ENCODE results near the gene ATP6V1D. TPM values are rescaled to one million over a fixed set of nuclear protein-coding genes. Genes with fewer than 3 reads are reported as not detected.

ATP6V1D gene
- total and polyA plus RNA-seq, 2 donors (not counting 1 experiment from before 2014, with no cell fraction given): 91.5 to 120 TPM

GRCh38 chr14:67373347-67373746, 13.7 kb upstream of the ATP6V1D start:
- no peak overlapping the region for H2AFZ ChIP-seq (ENCODE audit: low read length)
- H3K9me3 ChIP-seq (ENCODE audit: control insufficient read depth, insufficient read depth, low read depth, low read length): no peaks in the 10 kb centered on the region
- peak in 1 of 2 donors; percentile 14 for DNase-seq (ENCODE audit: low read depth in 2 of 2)
- H3K36me3 ChIP-seq (ENCODE audit: control insufficient read depth, insufficient read depth, low read length): peaks cover 9% of the 10 kb centered on the region
- H4K20me1 ChIP-seq (ENCODE audit: control insufficient read depth, extremely low read depth, insufficient read depth, low read length): no peaks in the 10 kb centered on the region
- H3K4me1 ChIP-seq (ENCODE audit: control insufficient read depth, extremely low read depth, insufficient read depth, low read length): no peaks in the 10 kb centered on the region
- TF ChIP-seq EZH2 (IDR thresholded peaks at IDR 0.05; ENCODE audit: low read length, missing control alignments): no peak
- TF ChIP-seq CTCF (conservative IDR thresholded peaks at IDR 0.05 in 1 of 2, IDR thresholded peaks at IDR 0.05 in 1 of 2; ENCODE audit: low read depth in 1 of 2, low read length in 2 of 2): no peak
- no peak overlapping the region for H3K4me3 ChIP-seq (replicated peaks in 1 of 4; ENCODE audit: control extremely low read depth in 1 of 4, insufficient read depth in 1 of 4, low read depth in 3 of 4, low read length in 4 of 4)
- no peak overlapping the region for H3K4me2 ChIP-seq (ENCODE audit: extremely low read depth, insufficient read depth, low read length)
- peaks cover 11% of the 10 kb centered on the region for H3K79me2 ChIP-seq (ENCODE audit: control insufficient read depth, insufficient read depth, low read length)
- no peaks in the 10 kb centered on the region for H3K27me3 ChIP-seq (ENCODE audit: control insufficient read depth, insufficient read depth, low read length)
- no peak overlapping the region for H3K9ac ChIP-seq (ENCODE audit: insufficient read depth, low read length)
- H3K27ac ChIP-seq (ENCODE audit: insufficient read depth, low read length): no peak overlapping the region

GRCh38 chr14:67372833-67373232, 13.2 kb upstream of the ATP6V1D start:
- no peaks in the 10 kb centered on the region for H3K4me1 ChIP-seq (ENCODE audit: control insufficient read depth, extremely low read depth, insufficient read depth, low read length)
- H3K36me3 ChIP-seq (ENCODE audit: control insufficient read depth, insufficient read depth, low read length): peaks cover 11% of the 10 kb centered on the region
- TF ChIP-seq CTCF (conservative IDR thresholded peaks at IDR 0.05 in 1 of 2, IDR thresholded peaks at IDR 0.05 in 1 of 2; ENCODE audit: low read depth in 1 of 2, low read length in 2 of 2) (no peak), EZH2 (IDR thresholded peaks at IDR 0.05; ENCODE audit: low read length, missing control alignments) (no peak)
- no peak overlapping the region for H2AFZ ChIP-seq (ENCODE audit: low read length)
- no peaks in the 10 kb centered on the region for H4K20me1 ChIP-seq (ENCODE audit: control insufficient read depth, extremely low read depth, insufficient read depth, low read length)
- no peak for DNase-seq (ENCODE audit: low read depth in 2 of 2)
- no peak overlapping the region for H3K4me2 ChIP-seq (ENCODE audit: extremely low read depth, insufficient read depth, low read length)
- no peak overlapping the region for H3K4me3 ChIP-seq (replicated peaks in 1 of 4; ENCODE audit: control extremely low read depth in 1 of 4, insufficient read depth in 1 of 4, low read depth in 3 of 4, low read length in 4 of 4)
- H3K27me3 ChIP-seq (ENCODE audit: control insufficient read depth, insufficient read depth, low read length): no peaks in the 10 kb centered on the region
- no peak overlapping the region for H3K9ac ChIP-seq (ENCODE audit: insufficient read depth, low read length)
- H3K27ac ChIP-seq (ENCODE audit: insufficient read depth, low read length): no peak overlapping the region
- no peaks in the 10 kb centered on the region for H3K9me3 ChIP-seq (ENCODE audit: control insufficient read depth, insufficient read depth, low read depth, low read length)
- H3K79me2 ChIP-seq (ENCODE audit: control insufficient read depth, insufficient read depth, low read length): peaks cover 15% of the 10 kb centered on the region

- Histone ChIP-seq H3K27ac (ENCODE audit: insufficient read depth, low read length) (no peak overlapping the region), H3K9me3 (ENCODE audit: control insufficient read depth, insufficient read depth, low read depth, low read length) (no peaks in the 10 kb centered on the region), H3K9ac (ENCODE audit: insufficient read depth, low read length) (no peak overlapping the region), H3K4me2 (ENCODE audit: extremely low read depth, insufficient read depth, low read length) (no peak overlapping the region), H2AFZ (ENCODE audit: low read length) (no peak overlapping the region), H3K79me2 (ENCODE audit: control insufficient read depth, insufficient read depth, low read length) (peaks cover 16% of the 10 kb centered on the region), H3K27me3 (ENCODE audit: control insufficient read depth, insufficient read depth, low read length) (no peaks in the 10 kb centered on the region), H3K36me3 (ENCODE audit: control insufficient read depth, insufficient read depth, low read length) (peaks cover 8% of the 10 kb centered on the region), H4K20me1 (ENCODE audit: control insufficient read depth, extremely low read depth, insufficient read depth, low read length) (no peaks in the 10 kb centered on the region), H3K4me3 (replicated peaks in 1 of 4; ENCODE audit: control extremely low read depth in 1 of 4, insufficient read depth in 1 of 4, low read depth in 3 of 4, low read length in 4 of 4) (no peak overlapping the region), H3K4me1 (ENCODE audit: control insufficient read depth, extremely low read depth, insufficient read depth, low read length) (no peaks in the 10 kb centered on the region)
- peak; percentile 19 to 22 for DNase-seq (ENCODE audit: low read depth in 2 of 2)
- TF ChIP-seq CTCF (conservative IDR thresholded peaks at IDR 0.05 in 1 of 2, IDR thresholded peaks at IDR 0.05 in 1 of 2; ENCODE audit: low read depth in 1 of 2, low read length in 2 of 2): no peak
- TF ChIP-seq EZH2 (IDR thresholded peaks at IDR 0.05; ENCODE audit: low read length, missing control alignments): no peak
Observed at GRCh38 chr14:67371247-67372148, 11.9 kb upstream of the ATP6V1D start.
